GM12878 (cell line): ENCODE measurements around the gene KCNIP2. TPM values are rescaled to one million over a fixed set of nuclear protein-coding genes. Genes with fewer than 3 reads are reported as not detected.

ENCODE experiments used
- ATF7 ChIP-seq: fragments of 450-650 bp; IDR thresholded peaks from 2 replicates; pipeline ENCODE4 v1.6.1; 2016; ENCODE audit warnings: low read depth, mild to moderate bottlenecking
- CEBPB ChIP-seq, 2 experiments: fragments of 150-350 bp in 1 of 2; IDR thresholded peaks; 2 replicates each; pipeline ENCODE4 v1.6.1; 2012 to 2014; ENCODE audit warnings: low read depth in 2 of 2, low read length in 2 of 2, borderline replicate concordance in 1 of 2, inconsistent platforms in 1 of 2
- CREM ChIP-seq: IDR thresholded peaks from 2 replicates; pipeline ENCODE4 v1.6.1; 2014; ENCODE audit warnings: antibody characterized with exemption, low read depth
- EGR1 ChIP-seq, 2 experiments: IDR thresholded peaks; 1 replicate in 1 of 2; 2 replicates in 1 of 2; pipeline ENCODE4 v1.6.1; 2011 to 2012; ENCODE audit warnings: low read depth in 2 of 2, low read length in 2 of 2, borderline replicate concordance in 1 of 2, mild to moderate bottlenecking in 1 of 2, moderate library complexity in 1 of 2
- EP300 ChIP-seq, 2 experiments: fragments of 150-350 bp in 1 of 2; IDR thresholded peaks; 2 replicates each; pipeline ENCODE4 v1.6.1; 2011 to 2012; ENCODE audit warnings: low read depth in 2 of 2, low read length in 2 of 2, borderline replicate concordance in 1 of 2, improper control_type of control experiment in 1 of 2, inconsistent platforms in 1 of 2; ENCODE audit not compliant: control insufficient read depth in 1 of 2
- ETV6 ChIP-seq, 2 experiments: fragments of 450-650 bp in 1 of 2; IDR thresholded peaks in 1 of 2; conservative IDR thresholded peaks in 1 of 2; 2 replicates each; pipeline ENCODE4 v1.6.1; 2014; ENCODE audit warnings: antibody characterized with exemption in 1 of 2, borderline replicate concordance in 1 of 2, low read depth in 1 of 2, mild to moderate bottlenecking in 1 of 2, moderate library complexity in 1 of 2
- HDAC2 ChIP-seq: fragments of 200-600 bp; sonication (generic); IDR thresholded peaks from 2 replicates; pipeline ENCODE4 v1.6.1; 2017
- IKZF2 ChIP-seq, 2 experiments: fragments of 450-650 bp; IDR thresholded peaks; 2 replicates each; pipeline ENCODE4 v1.6.1; 2017; ENCODE audit warnings: mild to moderate bottlenecking in 2 of 2, moderate library complexity in 2 of 2
- IRF4 ChIP-seq: IDR thresholded peaks from 2 replicates; pipeline ENCODE4 v1.6.1; 2011; ENCODE audit warnings: low read depth, low read length
- JUNB ChIP-seq: IDR thresholded peaks from 2 replicates; pipeline ENCODE4 v1.6.1; 2016; ENCODE audit warnings: antibody characterized with exemption, mild to moderate bottlenecking
- MTA2 ChIP-seq: fragments of 450-650 bp; IDR thresholded peaks from 2 replicates; pipeline ENCODE4 v1.6.1; 2016; ENCODE audit warnings: low read depth, mild to moderate bottlenecking, moderate library complexity
- NR2F1 ChIP-seq: fragments of 450-650 bp; conservative IDR thresholded peaks from 2 replicates; pipeline ENCODE4 v1.6.1; 2017; ENCODE audit warnings: mild to moderate bottlenecking
- PAX5 ChIP-seq: IDR thresholded peaks from 2 replicates; pipeline ENCODE4 v1.6.1; 2011; ENCODE audit warnings: low read depth, low read length, borderline replicate concordance
- SP1 ChIP-seq: IDR thresholded peaks from one replicate; pipeline ENCODE4 v1.6.1; 2011; ENCODE audit warnings: low read depth, low read length
- STAT3 ChIP-seq: IDR thresholded peaks from 2 replicates; pipeline ENCODE4 v1.6.1; 2011; ENCODE audit warnings: low read depth, low read length, improper control_type of control experiment
- SUPT20H ChIP-seq: IDR thresholded peaks from 2 replicates; pipeline ENCODE4 v1.6.1; 2011; ENCODE audit warnings: low read depth, mild to moderate bottlenecking, low read length, moderate library complexity, borderline replicate concordance; ENCODE audit not compliant: control insufficient read depth
- TBL1XR1 ChIP-seq: IDR thresholded peaks from 2 replicates; pipeline ENCODE4 v1.6.1; 2012; ENCODE audit warnings: low read depth, low read length, improper control_type of control experiment
- TCF12 ChIP-seq: IDR thresholded peaks from 2 replicates; pipeline ENCODE4 v1.6.1; 2011; ENCODE audit warnings: low read depth, mild to moderate bottlenecking, low read length
- TCF3 ChIP-seq: IDR thresholded peaks from 2 replicates; pipeline ENCODE4 v1.6.1; 2012; ENCODE audit warnings: low read depth, mild to moderate bottlenecking, low read length, borderline replicate concordance; ENCODE audit not compliant: insufficient read depth
- WRNIP1 ChIP-seq: IDR thresholded peaks from 2 replicates; pipeline ENCODE4 v1.6.1; 2011; ENCODE audit warnings: low read depth, low read length, improper control_type of control experiment, borderline replicate concordance
- YBX1 ChIP-seq: fragments of 450-650 bp; IDR thresholded peaks from 2 replicates; pipeline ENCODE4 v1.6.1; 2016; ENCODE audit warnings: antibody characterized with exemption
- ZNF207 ChIP-seq: fragments of 450-650 bp; IDR thresholded peaks from 2 replicates; pipeline ENCODE4 v1.6.1; 2014; ENCODE audit warnings: antibody characterized with exemption, mild to moderate bottlenecking, borderline replicate concordance
- polyA plus RNA-seq, 11 experiments: library from polyadenylated mRNA; depleted of rRNA in 4 of 11; unstranded in 6 of 11; stranded (reverse) in 5 of 11; fragments of >200 nt; fragmentation: Nextera tagmentation in 4 of 11; fragmentation: Illumina TruSeq in 1 of 11; extraction: Ambion mirVana in 4 of 11; extraction: Trizol in 1 of 11; gene quantifications; 1 replicate in 1 of 11; 2 replicates in 10 of 11; pipeline versions ENCODE4 v1.2.1 to v1.2.3, GENCODE V29; 2011 to 2016; ENCODE audit warnings: inconsistent platforms in 2 of 11, missing spikeins in 2 of 11, low read depth in 1 of 11
- total RNA-seq, 4 experiments: library from RNA; depleted of rRNA in 3 of 4; stranded (reverse); fragments of >200 nt in 3 of 4; fragmentation: Illumina TruSeq in 1 of 4; extraction: Trizol in 1 of 4; gene quantifications; 2 replicates each; pipeline versions ENCODE4 v1.2.1 to v1.2.3, GENCODE V29; 2013 to 2021
- TF ChIP-seq, protein P1 (sequence below): fragments of 450-650 bp; IDR thresholded peaks from 2 replicates; pipeline ENCODE4 v1.6.1; 2018; ENCODE audit warnings: borderline replicate concordance, mild to moderate bottlenecking; ENCODE audit not compliant: partially characterized antibody
- TF ChIP-seq, protein P2 (sequence below): fragments of 150-350 bp; IDR thresholded peaks from 2 replicates; pipeline ENCODE4 v1.6.1; 2016; ENCODE audit warnings: low read depth, low read length
- TF ChIP-seq, protein P3 (sequence below): fragments of 450-650 bp; IDR thresholded peaks from 2 replicates; pipeline ENCODE4 v1.6.1; 2016; ENCODE audit warnings: mild to moderate bottlenecking

Gene KCNIP2
- total and polyA plus RNA-seq, 10 of the 15 experiments (the other 5 are each of a cell fraction or from before 2014, with no cell fraction given): 0.46 to 4.3 (median 1.7) TPM

DNA sequence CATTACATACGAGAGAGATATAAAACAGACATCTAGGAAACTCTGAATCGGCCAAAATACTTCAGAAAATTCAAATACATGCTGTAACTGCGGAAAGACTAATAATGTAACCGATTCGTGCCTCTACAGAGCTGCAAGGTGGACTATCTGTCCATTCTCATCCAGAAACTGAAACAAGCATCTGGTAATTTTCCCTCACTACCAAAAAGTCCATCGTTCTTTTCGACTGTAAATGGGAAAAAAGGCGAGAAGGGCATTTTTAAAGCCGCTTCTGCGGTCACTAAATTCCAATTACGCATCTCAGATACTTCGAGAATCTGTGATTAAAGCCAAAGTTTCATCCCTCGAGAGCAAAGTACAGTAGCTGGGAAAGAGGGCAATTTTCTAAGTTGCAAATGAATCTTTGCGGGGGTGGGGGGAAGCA is 26.7 kb downstream of the KCNIP2 start (continued):
- TF ChIP-seq, protein P1, sequence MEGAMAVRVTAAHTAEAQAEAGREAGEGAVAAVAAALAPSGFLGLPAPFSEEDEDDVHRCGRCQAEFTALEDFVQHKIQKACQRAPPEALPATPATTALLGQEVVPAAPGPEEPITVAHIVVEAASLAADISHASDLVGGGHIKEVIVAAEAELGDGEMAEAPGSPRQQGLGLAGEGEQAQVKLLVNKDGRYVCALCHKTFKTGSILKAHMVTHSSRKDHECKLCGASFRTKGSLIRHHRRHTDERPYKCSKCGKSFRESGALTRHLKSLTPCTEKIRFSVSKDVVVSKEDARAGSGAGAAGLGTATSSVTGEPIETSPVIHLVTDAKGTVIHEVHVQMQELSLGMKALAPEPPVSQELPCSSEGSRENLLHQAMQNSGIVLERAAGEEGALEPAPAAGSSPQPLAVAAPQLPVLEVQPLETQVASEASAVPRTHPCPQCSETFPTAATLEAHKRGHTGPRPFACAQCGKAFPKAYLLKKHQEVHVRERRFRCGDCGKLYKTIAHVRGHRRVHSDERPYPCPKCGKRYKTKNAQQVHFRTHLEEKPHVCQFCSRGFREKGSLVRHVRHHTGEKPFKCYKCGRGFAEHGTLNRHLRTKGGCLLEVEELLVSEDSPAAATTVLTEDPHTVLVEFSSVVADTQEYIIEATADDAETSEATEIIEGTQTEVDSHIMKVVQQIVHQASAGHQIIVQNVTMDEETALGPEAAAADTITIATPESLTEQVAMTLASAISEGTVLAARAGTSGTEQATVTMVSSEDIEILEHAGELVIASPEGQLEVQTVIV: no peak
- no peak for TF ChIP-seq WRNIP1
- no peak for TF ChIP-seq TBL1XR1
- TF ChIP-seq ZNF207: no peak
- TF ChIP-seq NR2F1: no peak
- TF ChIP-seq CEBPB (IDR thresholded peaks at IDR 0.05; ENCODE audit: borderline replicate concordance in 1 of 2, low read depth in 2 of 2, low read length in 2 of 2): no peak
- 0 out of 4 replicates have a peak, but pooled peaks of 1 of the 2 experiments have one; percentile 19 for TF ChIP-seq EP300 (IDR thresholded peaks at IDR 0.05; ENCODE audit: borderline replicate concordance in 1 of 2, control insufficient read depth in 1 of 2, low read depth in 2 of 2, low read length in 2 of 2)
- no peak for TF ChIP-seq STAT3
- TF ChIP-seq YBX1: no peak
- no peak for TF ChIP-seq ETV6 (conservative IDR thresholded peaks at IDR 0.05 in 1 of 2, IDR thresholded peaks at IDR 0.05 in 1 of 2; ENCODE audit: borderline replicate concordance in 1 of 2, low read depth in 1 of 2)
- TF ChIP-seq, protein P2, sequence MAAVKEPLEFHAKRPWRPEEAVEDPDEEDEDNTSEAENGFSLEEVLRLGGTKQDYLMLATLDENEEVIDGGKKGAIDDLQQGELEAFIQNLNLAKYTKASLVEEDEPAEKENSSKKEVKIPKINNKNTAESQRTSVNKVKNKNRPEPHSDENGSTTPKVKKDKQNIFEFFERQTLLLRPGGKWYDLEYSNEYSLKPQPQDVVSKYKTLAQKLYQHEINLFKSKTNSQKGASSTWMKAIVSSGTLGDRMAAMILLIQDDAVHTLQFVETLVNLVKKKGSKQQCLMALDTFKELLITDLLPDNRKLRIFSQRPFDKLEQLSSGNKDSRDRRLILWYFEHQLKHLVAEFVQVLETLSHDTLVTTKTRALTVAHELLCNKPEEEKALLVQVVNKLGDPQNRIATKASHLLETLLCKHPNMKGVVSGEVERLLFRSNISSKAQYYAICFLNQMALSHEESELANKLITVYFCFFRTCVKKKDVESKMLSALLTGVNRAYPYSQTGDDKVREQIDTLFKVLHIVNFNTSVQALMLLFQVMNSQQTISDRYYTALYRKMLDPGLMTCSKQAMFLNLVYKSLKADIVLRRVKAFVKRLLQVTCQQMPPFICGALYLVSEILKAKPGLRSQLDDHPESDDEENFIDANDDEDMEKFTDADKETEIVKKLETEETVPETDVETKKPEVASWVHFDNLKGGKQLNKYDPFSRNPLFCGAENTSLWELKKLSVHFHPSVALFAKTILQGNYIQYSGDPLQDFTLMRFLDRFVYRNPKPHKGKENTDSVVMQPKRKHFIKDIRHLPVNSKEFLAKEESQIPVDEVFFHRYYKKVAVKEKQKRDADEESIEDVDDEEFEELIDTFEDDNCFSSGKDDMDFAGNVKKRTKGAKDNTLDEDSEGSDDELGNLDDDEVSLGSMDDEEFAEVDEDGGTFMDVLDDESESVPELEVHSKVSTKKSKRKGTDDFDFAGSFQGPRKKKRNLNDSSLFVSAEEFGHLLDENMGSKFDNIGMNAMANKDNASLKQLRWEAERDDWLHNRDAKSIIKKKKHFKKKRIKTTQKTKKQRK: no peak
- no peak for TF ChIP-seq SUPT20H
- no peak for TF ChIP-seq HDAC2
- TF ChIP-seq SP1: no peak
- TF ChIP-seq ATF7: peak; percentile 34; the same call in 1 of the 2 replicates
- no peak for TF ChIP-seq PAX5
- TF ChIP-seq, protein P3, sequence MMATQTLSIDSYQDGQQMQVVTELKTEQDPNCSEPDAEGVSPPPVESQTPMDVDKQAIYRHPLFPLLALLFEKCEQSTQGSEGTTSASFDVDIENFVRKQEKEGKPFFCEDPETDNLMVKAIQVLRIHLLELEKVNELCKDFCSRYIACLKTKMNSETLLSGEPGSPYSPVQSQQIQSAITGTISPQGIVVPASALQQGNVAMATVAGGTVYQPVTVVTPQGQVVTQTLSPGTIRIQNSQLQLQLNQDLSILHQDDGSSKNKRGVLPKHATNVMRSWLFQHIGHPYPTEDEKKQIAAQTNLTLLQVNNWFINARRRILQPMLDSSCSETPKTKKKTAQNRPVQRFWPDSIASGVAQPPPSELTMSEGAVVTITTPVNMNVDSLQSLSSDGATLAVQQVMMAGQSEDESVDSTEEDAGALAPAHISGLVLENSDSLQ: no peak
- TF ChIP-seq IRF4: no peak
- no peak for TF ChIP-seq TCF3
- peak; percentile 57 for TF ChIP-seq JUNB
- TF ChIP-seq MTA2: peak; percentile 28; the same call in 1 of the 2 replicates
- TF ChIP-seq EGR1 (IDR thresholded peaks at IDR 0.05; ENCODE audit: borderline replicate concordance in 1 of 2, low read depth in 2 of 2, low read length in 2 of 2): peak in 1 of 2 experiments; percentile 83; a peak in 1 of 3 replicates
- no peak for TF ChIP-seq TCF12
- TF ChIP-seq IKZF2 (IDR thresholded peaks at IDR 0.05): peak; percentile 46 to 65; a peak in 3 of 4 replicates
- no peak for TF ChIP-seq CREM
